ENCODE measurements around the gene OLFM4.

OLFM4 gene

GRCh38 chr13:52992110-52992509 lies 36.5 kb upstream of the OLFM4 start:
- TF ChIP-seq CTCF (IDR thresholded peaks at IDR 0.05; ENCODE audit: low read length, missing control alignments): no peak
- H3K4me3 ChIP-seq (replicated peaks; ENCODE audit: low read depth, low read length): no peak overlapping the region
- no peak for DNase-seq (ENCODE audit: low read depth)

GRCh38 chr13:52994051-52994450 lies 34.6 kb upstream of the OLFM4 start:
- no peak for TF ChIP-seq CTCF (IDR thresholded peaks at IDR 0.05; ENCODE audit: low read length, missing control alignments)
- DNase-seq (ENCODE audit: low read depth): no peak
- H3K4me3 ChIP-seq (replicated peaks; ENCODE audit: low read depth, low read length): no peak overlapping the region

- DNase-seq (ENCODE audit: low read depth): no peak
- TF ChIP-seq CTCF (IDR thresholded peaks at IDR 0.05; ENCODE audit: low read length, missing control alignments): no peak
Observed at GRCh38 chr13:52994865-52995264, 33.7 kb upstream of the OLFM4 start.

GRCh38 chr13:52995946-52996345 lies 32.7 kb upstream of the OLFM4 start:
- no peak for TF ChIP-seq CTCF (IDR thresholded peaks at IDR 0.05; ENCODE audit: low read length, missing control alignments)
- no peak for DNase-seq (ENCODE audit: low read depth)
- H3K4me3 ChIP-seq (replicated peaks; ENCODE audit: low read depth, low read length): no peak overlapping the region

More at GRCh38 chr13:52994865-52995264, 33.7 kb upstream of the OLFM4 start:
- H3K4me3 ChIP-seq (replicated peaks; ENCODE audit: low read depth, low read length): no peak overlapping the region

GRCh38 chr13:52997951-52998876 lies 30.4 kb upstream of the OLFM4 start:
- no peak for TF ChIP-seq CTCF (IDR thresholded peaks at IDR 0.05; ENCODE audit: low read length, missing control alignments)
- no peak overlapping the region for H3K4me3 ChIP-seq (replicated peaks; ENCODE audit: low read depth, low read length)
- no peak for DNase-seq (ENCODE audit: low read depth)

GRCh38 chr13:52999093-52999696 lies 29.4 kb upstream of the OLFM4 start:
- no peak for TF ChIP-seq CTCF (IDR thresholded peaks at IDR 0.05; ENCODE audit: low read length, missing control alignments)
- DNase-seq (ENCODE audit: low read depth): no peak
- H3K4me3 ChIP-seq (replicated peaks; ENCODE audit: low read depth, low read length): no peak overlapping the region
